Hypothalamus (tissue), 51 donors: ENCODE measurements around the gene ASPG.
A peak's percentile ranks its signal among the peaks of the same experiment; 100 is the strongest.

Experiments used
- DNase-seq, 51 donors: peaks; one replicate each; lab custom pipeline; 2025; lab: John Stamatoyannopoulos, UW

ASPG gene

GRCh38 chr14:104073764-104074163 lies 11.7 kb upstream of the ASPG start:
- no peak for DNase-seq

GRCh38 chr14:104075530-104076151 lies 9.9 kb upstream of the ASPG start:
- peak in 1 of 51 donors; percentile 4 for DNase-seq

GRCh38 chr14:104076743-104077142 lies 8.8 kb upstream of the ASPG start:
- no peak for DNase-seq

- peak in 46 of 51 donors; percentile 14 to 86 (median 71) for DNase-seq
Measured at GRCh38 chr14:104078031-104078455, 7.5 kb upstream of the ASPG start.

GRCh38 chr14:104080376-104081260 lies 4.9 kb upstream of the ASPG start:
- DNase-seq, result no peak

- DNase-seq, result no peak
Measured at GRCh38 chr14:104081261-104081835, 4.2 kb upstream of the ASPG start.

GRCh38 chr14:104081951-104082464 lies 3.5 kb upstream of the ASPG start:
- no peak for DNase-seq

- no peak for DNase-seq
Measured at GRCh38 chr14:104082807-104083206, 2.7 kb upstream of the ASPG start.

GRCh38 chr14:104084251-104085002 lies 1.1 kb upstream of the ASPG start:
- DNase-seq, result no peak

GRCh38 chr14:104085889-104086201 lies 345 bp downstream of the ASPG start:
- no peak for DNase-seq

- DNase-seq, result no peak
Measured at GRCh38 chr14:104086210-104086660, 735 bp downstream of the ASPG start.

GRCh38 chr14:104086661-104087461 lies 1.4 kb downstream of the ASPG start:
- no peak for DNase-seq

- DNase-seq, result no peak
Measured at GRCh38 chr14:104087505-104087904, 2.0 kb downstream of the ASPG start.

GRCh38 chr14:104087981-104088850 lies 2.7 kb downstream of the ASPG start:
- DNase-seq, result no peak

GRCh38 chr14:104090071-104090748 lies 4.7 kb downstream of the ASPG start:
- DNase-seq, result no peak

- DNase-seq, result no peak
Measured at GRCh38 chr14:104091061-104091926, 5.8 kb downstream of the ASPG start.
